Vagina (tissue), 2 donors: ENCODE measurements around the gene TTLL3. TPM values are rescaled to one million over a fixed set of nuclear protein-coding genes. Genes with fewer than 3 reads are reported as not detected.
A peak's percentile ranks its signal among the peaks of the same experiment; 100 is the strongest.

Source experiments
- DNase-seq, 2 donors: peaks; one replicate each; pipeline ENCODE4 v3.0.0-alpha.2; 2017; ENCODE audit errors: extremely low spot score in 2 of 2
- H3K27ac ChIP-seq: fragments of 200-600 bp; sonication (generic); one replicate; pipeline ENCODE4 v1.5.1; 2019
- H3K27me3 ChIP-seq: fragments of 200-600 bp; sonication (generic); one replicate; pipeline ENCODE4 v1.5.1; 2019
- H3K36me3 ChIP-seq, 2 donors: fragments of 200-600 bp; sonication (generic); one replicate each; pipeline ENCODE4 v1.5.1; 2017 to 2019
- H3K4me1 ChIP-seq: fragments of 200-600 bp; sonication (generic); one replicate; pipeline ENCODE4 v1.5.1; 2019
- H3K4me3 ChIP-seq, 2 donors: fragments of 200-600 bp; sonication (generic); 1 replicate in 1 of 2; 2 replicates in 1 of 2; pipeline ENCODE4 v1.5.1; 2016 to 2019
- H3K9me3 ChIP-seq: fragments of 200-600 bp; sonication (generic); one replicate; pipeline ENCODE4 v1.5.1; 2019
- CTCF ChIP-seq, 3 experiments: fragments of 450-650 bp in 2 of 3; fragments of 200-600 bp in 1 of 3; sonication (generic) in 1 of 3; IDR thresholded peaks; one replicate each; pipeline ENCODE4 v1.5.1; 2017 to 2019; ENCODE audit warnings: antibody characterized with exemption in 3 of 3, mild to moderate bottlenecking in 2 of 3, moderate library complexity in 2 of 3
- POLR2A ChIP-seq, 2 donors: fragments of 450-650 bp; IDR thresholded peaks; one replicate each; pipeline ENCODE4 v1.6.1; 2017; ENCODE audit warnings: antibody characterized with exemption in 2 of 2, mild to moderate bottlenecking in 2 of 2, moderate library complexity in 2 of 2
- POLR2AphosphoS5 ChIP-seq, 2 donors: sonication (generic); formaldehyde crosslinking; IDR thresholded peaks; one replicate each; pipeline ENCODE4 v1.9.0; 2017; ENCODE audit warnings: antibody characterized with exemption in 2 of 2, mild to moderate bottlenecking in 2 of 2, low read depth in 1 of 2; ENCODE audit not compliant: insufficient read depth in 1 of 2
- intact Hi-C: fragments of 100-400 bp; cut with DNase I; formaldehyde crosslinking; loops from one replicate; pipeline ENCODE4 v1.15.1; 2023
- total RNA-seq: library from RNA; depleted of rRNA; stranded (reverse); fragments of >200 nt; gene quantifications from one replicate; pipeline ENCODE4 v1.2.3, GENCODE V29; 2016

TTLL3 gene
- total RNA-seq, 1 donor from 2014 or later = 73.4 TPM

DNA sequence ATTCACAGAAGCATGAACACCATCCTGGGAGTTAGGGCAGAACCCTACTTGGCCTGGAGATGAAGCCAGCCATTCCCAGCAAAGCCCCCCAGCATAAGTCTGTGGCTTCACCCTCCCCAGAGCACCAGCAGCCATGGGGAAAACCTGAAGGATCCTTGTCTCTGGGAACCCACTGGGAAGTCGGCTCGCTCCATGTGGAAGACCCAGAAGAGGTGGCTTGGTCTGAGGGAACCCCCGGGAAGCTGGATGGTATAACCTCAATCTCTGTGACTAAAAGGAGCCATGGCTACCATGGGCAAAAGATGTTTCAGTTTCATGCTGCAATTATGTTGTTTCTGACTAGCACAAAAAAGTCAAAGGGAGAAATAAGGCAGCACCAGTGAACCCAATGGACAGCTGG lies 45.5 kb downstream of the TTLL3 start:
- Histone ChIP-seq H3K4me3 (no peak overlapping the region), H3K9me3 (no peaks in the 10 kb centered on the region), H3K27me3 (no peaks in the 10 kb centered on the region), H3K4me1 (no peaks in the 10 kb centered on the region), H3K36me3 (no peaks in the 10 kb centered on the region), H3K27ac (no peak overlapping the region)
- DNase-seq = no peak
- TF ChIP-seq POLR2AphosphoS5 (IDR thresholded peaks at IDR 0.05; ENCODE audit: insufficient read depth in 1 of 2, low read depth in 1 of 2) (no peak), CTCF (IDR thresholded peaks at IDR 0.05) (no peak), POLR2A (IDR thresholded peaks at IDR 0.05) (no peak)
- intact Hi-C loops = no loop called here

DNA sequence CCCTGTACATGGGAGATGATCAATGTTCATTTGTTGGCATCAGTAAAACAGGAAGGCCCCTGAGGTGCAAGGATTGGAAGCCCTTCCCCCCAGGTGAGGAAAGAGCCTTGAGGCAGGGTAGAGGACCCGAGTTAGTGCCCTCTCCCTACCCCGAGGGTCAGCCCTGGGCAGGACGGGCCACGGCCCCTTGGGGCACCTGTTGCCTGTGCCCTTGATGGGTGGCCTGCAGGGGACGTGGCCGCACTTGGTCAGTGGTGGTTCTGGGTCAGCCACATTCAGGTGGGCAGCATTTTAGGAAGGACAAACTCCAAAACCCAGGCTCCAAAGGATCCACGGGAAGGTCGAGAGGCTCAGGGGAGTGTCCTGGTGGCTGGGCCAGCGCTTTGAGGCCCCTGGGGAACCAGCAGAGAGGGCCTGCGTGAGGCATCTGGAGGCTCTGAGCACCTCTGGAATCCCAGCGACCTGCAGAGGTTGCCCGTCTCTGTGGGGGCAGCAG lies 49.5 kb downstream of the TTLL3 start:
- no peaks in the 10 kb centered on the region for H3K27me3 ChIP-seq
- intact Hi-C loops = loop anchor here (5.0 kb wide), 1 partner anchor 58 kb away; the partner anchor contains the start of gene IL17RC
- no peak for TF ChIP-seq POLR2A (IDR thresholded peaks at IDR 0.05)
- TF ChIP-seq POLR2AphosphoS5 (IDR thresholded peaks at IDR 0.05; ENCODE audit: insufficient read depth in 1 of 2, low read depth in 1 of 2) = no peak
- TF ChIP-seq CTCF (IDR thresholded peaks at IDR 0.05) = no peak
- H3K4me3 ChIP-seq = no peak overlapping the region
- no peaks in the 10 kb centered on the region for H3K36me3 ChIP-seq
- no peak overlapping the region for H3K27ac ChIP-seq
- DNase-seq = no peak
- peaks cover 16% of the 10 kb centered on the region for H3K4me1 ChIP-seq
- H3K9me3 ChIP-seq = no peaks in the 10 kb centered on the region

- intact Hi-C loops = loop anchor here (5.0 kb wide), 1 partner anchor 56 kb away; the partner anchor contains the start of gene IL17RC
- TF ChIP-seq CTCF (IDR thresholded peaks at IDR 0.05) = no peak
- no peak for TF ChIP-seq POLR2AphosphoS5 (IDR thresholded peaks at IDR 0.05; ENCODE audit: insufficient read depth in 1 of 2, low read depth in 1 of 2)
- TF ChIP-seq POLR2A (IDR thresholded peaks at IDR 0.05) = no peak
- no peaks in the 10 kb centered on the region for H3K36me3 ChIP-seq
- peak overlapping the region; percentile 90 for H3K27ac ChIP-seq
- no peaks in the 10 kb centered on the region for H3K27me3 ChIP-seq
- no peak for DNase-seq
- H3K4me3 ChIP-seq = no peak overlapping the region
- H3K4me1 ChIP-seq = peaks cover 32% of the 10 kb centered on the region
- no peaks in the 10 kb centered on the region for H3K9me3 ChIP-seq
These were observed 51.1 kb downstream of the TTLL3 start for GRCh38 chr3:9861201-9861600.

- peaks cover 34% of the 10 kb centered on the region for H3K4me1 ChIP-seq
These were observed 51.6 kb downstream of the TTLL3 start for GRCh38 chr3:9861626-9862130.

More at GRCh38 chr3:9861626-9862130, 51.6 kb downstream of the TTLL3 start:
- no peak overlapping the region for H3K4me3 ChIP-seq
- no peaks in the 10 kb centered on the region for H3K9me3 ChIP-seq
- peak overlapping the region; percentile 90 for H3K27ac ChIP-seq
- no peak for DNase-seq
- no peaks in the 10 kb centered on the region for H3K36me3 ChIP-seq
- intact Hi-C loops = loop anchor here (5.0 kb wide), 1 partner anchor 56 kb away; the partner anchor contains the start of gene IL17RC
- H3K27me3 ChIP-seq = no peaks in the 10 kb centered on the region
- no peak for TF ChIP-seq POLR2A (IDR thresholded peaks at IDR 0.05)
- no peak for TF ChIP-seq POLR2AphosphoS5 (IDR thresholded peaks at IDR 0.05; ENCODE audit: insufficient read depth in 1 of 2, low read depth in 1 of 2)
- no peak for TF ChIP-seq CTCF (IDR thresholded peaks at IDR 0.05)
